NCI-H146 treated with DMSO at 0.1 percent for 48 hours (cell line): Measurements from ENCODE around the gene MYL12A.

Experiments
- DNase-seq: peaks from one replicate; lab custom pipeline; 2025; ENCODE audit not compliant: unreplicated experiment; lab: John Stamatoyannopoulos, UW

The MYL12A gene

GRCh38 chr18:3224223-3224622 is 23.4 kb upstream of the MYL12A start:
- no peak for DNase-seq

GRCh38 chr18:3225588-3225987 is 22.0 kb upstream of the MYL12A start:
- no peak for DNase-seq

- DNase-seq, result no peak
Observed at GRCh38 chr18:3226048-3226447, 21.6 kb upstream of the MYL12A start.

GRCh38 chr18:3230401-3231334 is 16.9 kb upstream of the MYL12A start:
- no peak for DNase-seq

GRCh38 chr18:3233004-3233403 is 14.6 kb upstream of the MYL12A start:
- DNase-seq, result no peak

- no peak for DNase-seq
Observed at GRCh38 chr18:3233433-3234168, 14.0 kb upstream of the MYL12A start.

GRCh38 chr18:3234457-3234856 is 13.1 kb upstream of the MYL12A start:
- DNase-seq, result no peak

- no peak for DNase-seq
Observed at GRCh38 chr18:3235846-3236245, 11.8 kb upstream of the MYL12A start.

- no peak for DNase-seq
Observed at GRCh38 chr18:3236470-3236869, 11.1 kb upstream of the MYL12A start.

GRCh38 chr18:3238742-3239141 is 8.9 kb upstream of the MYL12A start:
- DNase-seq, result no peak

- DNase-seq, result no peak
Observed at GRCh38 chr18:3245185-3245564, 2.4 kb upstream of the MYL12A start.

- DNase-seq, result peak; percentile 85
Observed at GRCh38 chr18:3245853-3246634, 1.6 kb upstream of the MYL12A start.

GRCh38 chr18:3246635-3247239 is 864 bp upstream of the MYL12A start:
- DNase-seq, result no peak

GRCh38 chr18:3248062-3248657 is 559 bp downstream of the MYL12A start:
- DNase-seq, result peak; percentile 38

- no peak for DNase-seq
Observed at GRCh38 chr18:3248658-3249359, 1.2 kb downstream of the MYL12A start.

GRCh38 chr18:3250237-3251107 is 2.9 kb downstream of the MYL12A start:
- DNase-seq, result no peak

- no peak for DNase-seq
Observed at GRCh38 chr18:3251249-3251962, 3.8 kb downstream of the MYL12A start.

GRCh38 chr18:3251963-3252277 is 4.3 kb downstream of the MYL12A start:
- DNase-seq, result no peak

- DNase-seq, result no peak
Observed at GRCh38 chr18:3252843-3253242, 5.2 kb downstream of the MYL12A start.
